Activated CD4-positive, alpha-beta T cell treated with anti-CD3 and anti-CD28 coated beads for 1 hour (primary cell): Measurements from ENCODE around the gene INO80E.
"Not testable (repeated sequence)": the region's sequence is repeated elsewhere in the genome, so short reads cannot be mapped to it uniquely, and the experiment has no call there.

Experiments used
- DNase-seq: peaks from one replicate; pipeline ENCODE4 v3.0.0-alpha.2; 2020

The INO80E gene

GRCh38 chr16:30032083-30032819, 36.2 kb downstream of the INO80E start:
- peak; percentile 36 for DNase-seq

GRCh38 chr16:30033270-30033669, 37.2 kb downstream of the INO80E start:
- DNase-seq = no peak

GRCh38 chr16:30040221-30040620, 44.2 kb downstream of the INO80E start:
- no peak for DNase-seq

DNA sequence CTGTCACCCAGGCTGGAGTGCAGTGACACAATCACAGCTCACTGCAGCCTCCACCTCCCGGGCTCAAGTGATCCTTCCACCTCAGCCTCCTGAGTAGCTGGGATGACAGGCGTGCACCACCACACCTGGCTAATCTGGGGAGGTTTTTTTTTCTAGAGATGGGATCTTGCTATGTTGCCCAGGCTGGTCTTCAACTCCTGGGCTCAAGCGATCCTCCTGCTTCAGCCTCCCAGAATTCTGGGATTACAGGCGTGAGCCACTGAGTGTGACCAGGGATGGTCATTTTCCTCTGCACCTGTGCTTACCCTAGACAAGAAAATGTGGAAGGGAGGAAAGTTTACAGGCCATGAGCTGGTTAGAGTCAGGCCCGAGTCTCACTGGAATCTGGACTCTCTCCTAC, 44.6 kb downstream of the INO80E start:
- not testable (repeated sequence) for DNase-seq

DNA sequence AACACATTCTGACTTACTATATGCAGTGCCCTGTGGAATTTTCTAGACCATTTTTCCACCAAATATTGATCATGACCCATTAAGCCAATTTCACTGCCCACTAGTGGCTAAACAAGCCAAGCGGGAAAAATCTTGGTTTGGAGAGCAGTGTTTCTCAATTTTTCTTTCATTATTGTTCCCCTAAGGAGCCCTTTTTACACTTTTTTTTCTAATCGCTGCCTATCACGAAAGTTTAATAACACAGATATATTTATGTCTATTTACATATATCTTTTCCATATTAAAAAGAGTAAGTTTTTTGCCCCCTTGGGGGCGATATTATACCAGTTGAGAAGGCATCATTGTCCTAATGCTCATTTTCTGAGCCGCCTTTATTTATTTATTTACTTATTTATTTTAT, 45.8 kb downstream of the INO80E start:
- no peak for DNase-seq

DNA sequence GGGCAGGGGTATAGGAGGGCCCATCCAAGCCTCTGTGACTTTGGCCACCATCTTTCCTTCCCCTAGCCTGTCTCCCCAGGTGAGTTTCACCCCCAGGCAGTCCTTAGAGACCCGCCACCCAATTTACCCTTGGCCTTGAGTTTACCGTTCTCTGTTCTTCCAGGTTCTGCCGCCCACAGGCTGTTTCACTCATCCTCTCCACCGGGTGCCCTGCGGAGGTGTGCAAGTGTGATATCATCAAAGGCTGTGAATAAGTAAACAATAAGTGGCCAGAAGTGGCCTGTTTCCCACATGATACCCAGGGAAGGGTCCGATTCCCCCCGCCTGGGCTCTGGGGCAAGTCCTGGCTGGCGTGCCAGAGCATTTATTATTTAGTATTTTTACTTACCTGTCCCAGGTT, 50.1 kb downstream of the INO80E start:
- DNase-seq = no peak

DNA sequence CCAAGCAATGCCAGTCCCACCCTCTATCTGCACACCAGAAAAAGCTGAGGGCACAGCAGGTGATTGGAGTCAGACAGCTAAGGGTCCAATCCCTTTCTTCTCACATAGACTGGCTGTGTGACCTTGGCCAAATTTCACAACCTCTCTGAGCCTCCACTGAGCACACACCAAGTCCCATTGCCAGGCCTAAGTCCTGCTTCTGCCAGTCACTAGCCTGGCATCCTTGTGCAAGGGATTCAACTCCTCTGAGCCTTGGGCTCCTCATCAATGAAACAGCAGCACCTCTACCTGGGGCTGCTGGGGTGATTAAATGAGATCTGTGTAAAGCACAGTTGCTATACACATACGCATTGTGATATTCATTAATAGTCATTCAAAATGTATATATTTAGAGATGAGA, 50.5 kb downstream of the INO80E start:
- DNase-seq = no peak

DNA sequence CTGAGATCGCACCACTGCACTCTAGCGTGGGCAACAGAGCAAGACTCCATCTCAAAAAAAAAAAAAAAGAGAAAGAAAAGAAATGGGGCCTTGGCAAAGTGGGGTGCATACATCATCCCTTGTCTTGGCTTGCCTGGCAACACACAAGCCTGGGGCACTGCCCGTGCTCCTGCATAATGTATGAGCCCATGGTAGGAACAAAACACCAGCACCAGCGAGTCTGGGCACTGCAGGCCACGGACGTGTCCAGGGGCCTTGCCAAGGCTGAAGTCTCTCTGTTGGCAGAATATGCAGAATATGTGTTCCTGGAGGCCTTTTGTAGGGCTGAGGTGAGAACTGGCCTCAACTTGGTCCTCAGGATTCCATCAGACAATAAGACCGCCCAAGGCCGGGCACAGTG, 53.8 kb downstream of the INO80E start:
- DNase-seq = no peak

- no peak for DNase-seq
Observed at GRCh38 chr16:30051518-30051917, 55.5 kb downstream of the INO80E start.

- DNase-seq = peak; percentile 82
Observed at GRCh38 chr16:30052671-30053372, 56.8 kb downstream of the INO80E start.

DNA sequence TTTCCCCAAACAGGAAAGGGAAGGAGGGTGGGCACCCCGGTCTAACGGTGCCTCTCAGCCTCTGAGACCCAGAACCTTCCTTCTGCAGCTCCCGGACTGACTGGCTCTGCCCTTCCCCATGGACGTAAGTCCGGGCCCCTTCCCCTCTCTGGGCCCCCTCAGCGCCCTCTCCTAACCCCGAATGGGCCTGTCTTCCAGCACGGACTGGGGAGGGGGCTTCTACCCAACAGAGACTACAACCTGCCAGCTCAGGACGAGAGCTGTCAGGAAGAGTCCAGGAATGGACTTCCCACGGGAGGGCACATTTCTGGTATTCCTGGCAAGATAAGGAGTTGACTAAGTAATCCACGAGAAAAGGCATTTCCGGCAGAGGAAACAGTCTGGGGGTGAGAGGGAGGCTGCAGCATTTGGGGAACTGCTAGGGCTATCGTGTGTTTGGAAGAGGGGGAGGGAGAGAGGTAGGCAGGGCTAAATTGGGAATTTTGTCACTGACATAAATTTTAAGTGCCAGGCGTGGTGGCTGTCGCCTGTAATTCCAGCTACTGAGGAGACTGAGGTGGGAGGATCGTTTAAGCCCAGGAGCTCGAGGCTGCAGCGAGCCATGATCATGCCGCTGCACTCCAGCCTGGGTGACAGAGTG, 57.5 kb downstream of the INO80E start:
- no peak for DNase-seq

- no peak for DNase-seq
Observed at GRCh38 chr16:30054451-30054850, 58.4 kb downstream of the INO80E start.

- DNase-seq = no peak
Observed at GRCh38 chr16:30054959-30055553, 59.0 kb downstream of the INO80E start.
